ENCODE measurements around the gene PHACTR3. TPM values are rescaled to one million over a fixed set of nuclear protein-coding genes. Genes with fewer than 3 reads are reported as not detected.

PHACTR3 gene
- total and polyA plus RNA-seq, 2 of the 8 experiments (the other 6 are each of a cell fraction or from before 2014, with no cell fraction given), result 0.05 to 0.13 TPM

DNA sequence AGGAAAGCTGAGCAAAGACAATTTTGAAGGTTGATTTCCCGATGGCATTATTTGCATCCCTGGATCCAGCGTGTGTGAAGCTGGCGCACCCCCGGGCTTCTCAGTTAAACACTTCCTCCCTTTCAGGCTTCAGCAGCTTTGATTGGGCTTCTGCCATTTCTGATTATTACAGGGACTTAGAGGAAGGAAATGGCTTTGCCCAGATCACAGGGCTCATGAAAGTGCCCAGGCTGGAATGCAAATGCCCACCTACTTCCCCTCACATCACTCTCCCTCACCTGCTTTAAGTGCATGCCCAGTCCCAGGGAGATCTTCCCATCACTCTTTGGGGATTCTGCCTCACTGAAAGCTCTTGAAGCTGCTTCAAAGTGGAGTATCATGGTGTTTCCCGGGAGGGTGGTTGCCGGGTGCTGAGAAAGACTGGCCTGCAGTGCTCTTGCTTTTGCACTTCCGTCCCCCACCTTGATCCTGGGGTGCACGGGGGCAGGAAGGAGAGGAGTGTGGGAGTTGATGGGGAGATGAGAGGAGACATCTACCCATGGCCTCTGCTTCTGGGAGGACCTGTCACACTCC, 28.3 kb downstream of the PHACTR3 start:
- H3K9me3 ChIP-seq (ENCODE audit: insufficient read depth in 2 of 2, low read depth in 1 of 2, low read length in 1 of 2), result peaks cover 77 to 87% of the 10 kb centered on the region in 2 experiments
- no peaks in the 10 kb centered on the region for H3K27me3 ChIP-seq (replicated peaks in 1 of 4; ENCODE audit: control insufficient read depth in 3 of 4, extremely low read depth in 1 of 4, insufficient read depth in 3 of 4, low read length in 3 of 4)
- no peak overlapping the region for H3K4me2 ChIP-seq (ENCODE audit: insufficient read depth in 1 of 2, low read depth in 2 of 2, low read length in 2 of 2)
- no peak overlapping the region for H4K5ac ChIP-seq (ENCODE audit: insufficient read length, low read depth, low read length)
- H2BK5ac ChIP-seq (ENCODE audit: low read depth, low read length), result no peak overlapping the region
- H3K23me2 ChIP-seq (ENCODE audit: low read depth, low read length), result no peaks in the 10 kb centered on the region
- H3K79me2 ChIP-seq (ENCODE audit: control insufficient read depth in 1 of 2, insufficient read depth in 2 of 2, low read length in 2 of 2), result no peaks in the 10 kb centered on the region
- POLR2A ChIA-PET (ENCODE audit: partially characterized antibody), result no interaction called here
- H2BK12ac ChIP-seq (ENCODE audit: low read depth, low read length), result no peak overlapping the region
- no peak overlapping the region for H4K8ac ChIP-seq (ENCODE audit: extremely low read depth, insufficient read depth, low read length)
- DNase-seq (ENCODE audit: low read depth in 1 of 2, low spot score in 2 of 2), result no peak
- FAIRE-seq, result no peak
- H3K23ac ChIP-seq (ENCODE audit: insufficient read length), result no peak overlapping the region
- H4K91ac ChIP-seq (replicated peaks; ENCODE audit: insufficient read length, low read length), result no peak overlapping the region
- no peak overlapping the region for H3K9ac ChIP-seq (replicated peaks in 1 of 4; ENCODE audit: extremely low read depth in 1 of 4, low read depth in 3 of 4, low read length in 3 of 4)
- H2BK20ac ChIP-seq (ENCODE audit: low read length), result no peak overlapping the region
- H3K56ac ChIP-seq (replicated peaks; ENCODE audit: insufficient read length, low read depth, low read length), result no peak overlapping the region
- no peak overlapping the region for H3K27ac ChIP-seq (ENCODE audit: low read depth, low read length)
- no peak overlapping the region for H2BK15ac ChIP-seq (ENCODE audit: low read length)
- H3K4me3 ChIP-seq (ENCODE audit: extremely low read depth in 1 of 4, insufficient read depth in 2 of 4, low read depth in 3 of 4, low read length in 4 of 4), result no peak overlapping the region
- H2AK5ac ChIP-seq (ENCODE audit: low read depth, low read length), result no peak overlapping the region
- no peak overlapping the region for H3K4ac ChIP-seq (replicated peaks; ENCODE audit: insufficient read length, low read depth, low read length)
- no peak overlapping the region for H2BK120ac ChIP-seq (replicated peaks; ENCODE audit: low read depth, low read length)
- WGBS, 2 experiments (ENCODE audit: extremely low coverage in 1 of 2, insufficient coverage in 1 of 2, insufficient read length in 1 of 2, insufficient replicate concordance in 2 of 2, low coverage in 1 of 2, low lambda C conversion rate in 2 of 2, missing lambda C conversion rate in 1 of 2), result 90% methylated on average over 8 of the region's 8 CpGs; no CpG with 5 or more reads in 1 of the 2 experiments
- no peak overlapping the region for H3K18ac ChIP-seq (ENCODE audit: extremely low read depth, low read length)
- no peak overlapping the region for H3K14ac ChIP-seq (ENCODE audit: insufficient read length)
- no peak overlapping the region for H2AFZ ChIP-seq (ENCODE audit: low read length)
- H3K79me1 ChIP-seq (ENCODE audit: low read depth, low read length), result no peaks in the 10 kb centered on the region
- H3K36me3 ChIP-seq (ENCODE audit: control insufficient read depth in 2 of 4, insufficient read depth in 4 of 4, low read length in 3 of 4), result no peaks in the 10 kb centered on the region
- H4K20me1 ChIP-seq (replicated peaks in 1 of 2; ENCODE audit: control insufficient read depth in 1 of 2, insufficient read depth in 2 of 2, low read length in 2 of 2), result no peaks in the 10 kb centered on the region
- CTCF ChIA-PET (ENCODE audit: partially characterized antibody), result no interaction called here
- H3K4me1 ChIP-seq (replicated peaks in 1 of 4; ENCODE audit: control insufficient read depth in 3 of 4, insufficient read depth in 4 of 4, low read length in 3 of 4), result no peaks in the 10 kb centered on the region
- TF ChIP-seq EP300 (IDR thresholded peaks at IDR 0.05; ENCODE audit: borderline replicate concordance in 1 of 2, low read depth in 2 of 2, low read length in 2 of 2) (no peak), KDM5A (IDR thresholded peaks at IDR 0.05; ENCODE audit: low read length) (no peak)
